K562 (cell line): Measurements from ENCODE around the gene VEZF1. TPM values are rescaled to one million over a fixed set of nuclear protein-coding genes. Genes with fewer than 3 reads are reported as not detected.

ENCODE experiments used
- CBFB ChIP-seq: sonication (generic); formaldehyde crosslinking; IDR thresholded peaks from 2 replicates; pipeline ENCODE4 v1.4.0; 2020; ENCODE audit warnings: mild to moderate bottlenecking, missing genetic modification reagents
- CBX5 ChIP-seq: IDR thresholded peaks from 2 replicates; pipeline ENCODE4 v1.6.1; 2014; ENCODE audit warnings: low read depth, borderline replicate concordance
- ELF4 ChIP-seq: fragments of 450-650 bp; formaldehyde crosslinking; IDR thresholded peaks from 2 replicates; pipeline ENCODE4 v1.4.0; 2022; ENCODE audit warnings: missing genetic modification characterization
- IFI16 ChIP-seq: fragments of 250-450 bp; sonication (Bioruptor Pico); IDR thresholded peaks from 2 replicates; pipeline ENCODE4 v2.1.2; 2022; ENCODE audit warnings: mild to moderate bottlenecking, inconsistent platforms
- KLF1 ChIP-seq: fragments of 450-650 bp; IDR thresholded peaks from 2 replicates; pipeline ENCODE4 v1.6.1; 2016; ENCODE audit warnings: missing genetic modification characterization, missing compliant biosample characterization
- KLF13 ChIP-seq: fragments of 450-650 bp; IDR thresholded peaks from 2 replicates; pipeline ENCODE4 v1.6.1; 2016; ENCODE audit warnings: missing genetic modification characterization, low read depth, mild to moderate bottlenecking, missing compliant biosample characterization, moderate library complexity, borderline replicate concordance
- NONO ChIP-seq, 2 experiments: fragments of 200-400 bp in 1 of 2; fragments of 450-650 bp in 1 of 2; formaldehyde crosslinking in 1 of 2; IDR thresholded peaks; 2 replicates each; pipeline ENCODE4 v1.6.1; 2017; ENCODE audit warnings: low read depth in 2 of 2, mild to moderate bottlenecking in 2 of 2, moderate library complexity in 2 of 2, low read length in 1 of 2
- PRPF4 ChIP-seq: fragments of 200-400 bp; formaldehyde crosslinking; IDR thresholded peaks from one replicate; pipeline ENCODE4 v1.6.1; 2017; ENCODE audit warnings: low read length, low read depth, mild to moderate bottlenecking; ENCODE audit not compliant: insufficient read depth, poor library complexity, severe bottlenecking
- RBM17 ChIP-seq: fragments of 200-400 bp; formaldehyde crosslinking; IDR thresholded peaks from 2 replicates; pipeline ENCODE4 v1.6.1; 2017; ENCODE audit warnings: low read depth, mild to moderate bottlenecking, low read length, borderline replicate concordance
- TBL1XR1 ChIP-seq, 2 experiments: IDR thresholded peaks; 2 replicates each; pipeline ENCODE4 v1.6.1; 2012; ENCODE audit warnings: improper control_type of control experiment in 2 of 2, low read length in 2 of 2, mild to moderate bottlenecking in 1 of 2
- USF2 ChIP-seq: sonication (generic); formaldehyde crosslinking; IDR thresholded peaks from 2 replicates; pipeline ENCODE4 v1.5.0; 2020; ENCODE audit warnings: missing genetic modification reagents
- XRCC4 ChIP-seq: IDR thresholded peaks from one replicate; pipeline ENCODE4 v1.6.1; 2011; ENCODE audit not compliant: insufficient read depth, insufficient read length; ENCODE audit errors: extremely low read depth
- ZBTB1 ChIP-seq: sonication (generic); formaldehyde crosslinking; IDR thresholded peaks from 2 replicates; pipeline ENCODE4 v1.8.1; 2023; ENCODE audit warnings: missing genetic modification reagents, low read depth, mild to moderate bottlenecking, borderline replicate concordance
- ZBTB8A ChIP-seq: fragments of 450-650 bp; IDR thresholded peaks from 2 replicates; pipeline ENCODE4 v1.6.1; 2018; ENCODE audit warnings: mild to moderate bottlenecking, moderate library complexity; ENCODE audit not compliant: partially characterized antibody
- ZNF76 ChIP-seq: fragments of 250-450 bp; sonication (Bioruptor Pico); IDR thresholded peaks from 2 replicates; pipeline ENCODE4 v1.4.0; 2020; ENCODE audit warnings: mild to moderate bottlenecking, moderate library complexity, borderline replicate concordance
- ZNF830 ChIP-seq: fragments of 250-450 bp; sonication (Bioruptor Pico); IDR thresholded peaks from 2 replicates; pipeline ENCODE4 v1.5.0; 2021; ENCODE audit warnings: mild to moderate bottlenecking
- polyA plus RNA-seq, 8 experiments: library from polyadenylated mRNA; depleted of rRNA in 4 of 8; stranded (reverse) in 5 of 8; unstranded in 3 of 8; fragments of >200 nt; fragmentation: Nextera tagmentation in 2 of 8; fragmentation: Illumina TruSeq in 1 of 8; extraction: Ambion mirVana in 2 of 8; extraction: Trizol in 1 of 8; gene quantifications; 2 replicates each; pipeline versions ENCODE4 v1.2.1 to v1.2.3, GENCODE V29; 2011 to 2014; ENCODE audit warnings: inconsistent platforms in 1 of 8, missing spikeins in 1 of 8
- total RNA-seq, 7 experiments: library from RNA; depleted of rRNA in 6 of 7; stranded (reverse); fragments of >200 nt in 6 of 7; fragmentation: Illumina TruSeq in 2 of 7; extraction: Trizol in 2 of 7; gene quantifications; 2 replicates each; pipeline versions ENCODE4 v1.2.1 to v1.2.3, GENCODE V29; 2011 to 2021; ENCODE audit warnings: low replicate concordance in 1 of 7
- TF ChIP-seq, protein P1 (sequence below), 2 experiments: fragments of 450-650 bp; formaldehyde crosslinking in 1 of 2; IDR thresholded peaks; 2 replicates each; pipeline versions ENCODE4 v1.4.0 to v1.6.1; 2014 to 2020; ENCODE audit warnings: mild to moderate bottlenecking in 2 of 2, borderline replicate concordance in 1 of 2, low read depth in 1 of 2

Gene VEZF1
- total and polyA plus RNA-seq, 9 of the 15 experiments (the other 6 are each of a cell fraction or from before 2014, with no cell fraction given) = 9.5 to 33.4 (median 22.1) TPM

GRCh38 chr17:58006924-58007780 is 19.1 kb upstream of the VEZF1 start, which contains the start of gene SRSF1 (continued):
- TF ChIP-seq KLF13 (tag) = 0 out of 2 replicates have a peak, but pooled peaks have one; percentile 15
- TF ChIP-seq ZBTB8A = no peak
- TF ChIP-seq ZNF830 = 0 out of 2 replicates have a peak, but pooled peaks have one; percentile 71
- TF ChIP-seq USF2 = no peak
- TF ChIP-seq ZBTB1 (CRISPR knock-in tag) = 0 out of 2 replicates have a peak, but pooled peaks have one; percentile 31
- 0 out of 2 replicates have a peak, but pooled peaks have one; percentile 27 for TF ChIP-seq IFI16 (CRISPR knock-in tag)
- TF ChIP-seq CBX5 = no peak
- no peak for TF ChIP-seq RBM17
- TF ChIP-seq CBFB (CRISPR knock-in tag) = no peak
- TF ChIP-seq NONO (IDR thresholded peaks at IDR 0.05; ENCODE audit: low read depth in 2 of 2, low read length in 1 of 2) = peak; percentile 35 to 59; a peak in 1 of 4 replicates
- TF ChIP-seq KLF1 (tag) = no peak
- TF ChIP-seq ZNF76 (CRISPR knock-in tag) = peak; percentile 84
- 0 out of 2 replicates have a peak, but pooled peaks have one; percentile 13 for TF ChIP-seq ELF4 (CRISPR knock-in tag)
- TF ChIP-seq XRCC4 = no peak
- TF ChIP-seq PRPF4 = peak; percentile 72
- TF ChIP-seq, protein P1, sequence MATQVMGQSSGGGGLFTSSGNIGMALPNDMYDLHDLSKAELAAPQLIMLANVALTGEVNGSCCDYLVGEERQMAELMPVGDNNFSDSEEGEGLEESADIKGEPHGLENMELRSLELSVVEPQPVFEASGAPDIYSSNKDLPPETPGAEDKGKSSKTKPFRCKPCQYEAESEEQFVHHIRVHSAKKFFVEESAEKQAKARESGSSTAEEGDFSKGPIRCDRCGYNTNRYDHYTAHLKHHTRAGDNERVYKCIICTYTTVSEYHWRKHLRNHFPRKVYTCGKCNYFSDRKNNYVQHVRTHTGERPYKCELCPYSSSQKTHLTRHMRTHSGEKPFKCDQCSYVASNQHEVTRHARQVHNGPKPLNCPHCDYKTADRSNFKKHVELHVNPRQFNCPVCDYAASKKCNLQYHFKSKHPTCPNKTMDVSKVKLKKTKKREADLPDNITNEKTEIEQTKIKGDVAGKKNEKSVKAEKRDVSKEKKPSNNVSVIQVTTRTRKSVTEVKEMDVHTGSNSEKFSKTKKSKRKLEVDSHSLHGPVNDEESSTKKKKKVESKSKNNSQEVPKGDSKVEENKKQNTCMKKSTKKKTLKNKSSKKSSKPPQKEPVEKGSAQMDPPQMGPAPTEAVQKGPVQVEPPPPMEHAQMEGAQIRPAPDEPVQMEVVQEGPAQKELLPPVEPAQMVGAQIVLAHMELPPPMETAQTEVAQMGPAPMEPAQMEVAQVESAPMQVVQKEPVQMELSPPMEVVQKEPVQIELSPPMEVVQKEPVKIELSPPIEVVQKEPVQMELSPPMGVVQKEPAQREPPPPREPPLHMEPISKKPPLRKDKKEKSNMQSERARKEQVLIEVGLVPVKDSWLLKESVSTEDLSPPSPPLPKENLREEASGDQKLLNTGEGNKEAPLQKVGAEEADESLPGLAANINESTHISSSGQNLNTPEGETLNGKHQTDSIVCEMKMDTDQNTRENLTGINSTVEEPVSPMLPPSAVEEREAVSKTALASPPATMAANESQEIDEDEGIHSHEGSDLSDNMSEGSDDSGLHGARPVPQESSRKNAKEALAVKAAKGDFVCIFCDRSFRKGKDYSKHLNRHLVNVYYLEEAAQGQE (IDR thresholded peaks at IDR 0.05; ENCODE audit: borderline replicate concordance) = no peak
- TF ChIP-seq, protein P1 (CRISPR knock-in tag; IDR thresholded peaks at IDR 0.05; ENCODE audit: low read depth) = no peak
- peak; percentile 38 to 43; a peak in 1 of 4 replicates for TF ChIP-seq TBL1XR1 (IDR thresholded peaks at IDR 0.05; ENCODE audit: low read length in 2 of 2)
